MM.1S (cell line): ENCODE measurements around the gene SNX8.

Experiments used
- EZH2 ChIP-seq: fragments of 300-600 bp; sonication (generic); optimal IDR thresholded peaks from 2 replicates; pipeline ENCODE3; 2017; ENCODE audit warnings: low read depth, mild to moderate bottlenecking, antibody characterized with exemption, low read length, mixed read lengths
- EZH2phosphoT487 ChIP-seq: fragments of 300-600 bp; sonication (generic); IDR thresholded peaks from 2 replicates; pipeline ENCODE4 v1.6.1; 2018; ENCODE audit warnings: antibody characterized with exemption, low read length
- TF ChIP-seq, protein P1 (sequence below): fragments of 300-600 bp; sonication (generic); IDR thresholded peaks from 2 replicates; pipeline ENCODE4 v1.5.1; 2016; ENCODE audit warnings: antibody characterized with exemption, low read length, mixed read lengths

DNA sequence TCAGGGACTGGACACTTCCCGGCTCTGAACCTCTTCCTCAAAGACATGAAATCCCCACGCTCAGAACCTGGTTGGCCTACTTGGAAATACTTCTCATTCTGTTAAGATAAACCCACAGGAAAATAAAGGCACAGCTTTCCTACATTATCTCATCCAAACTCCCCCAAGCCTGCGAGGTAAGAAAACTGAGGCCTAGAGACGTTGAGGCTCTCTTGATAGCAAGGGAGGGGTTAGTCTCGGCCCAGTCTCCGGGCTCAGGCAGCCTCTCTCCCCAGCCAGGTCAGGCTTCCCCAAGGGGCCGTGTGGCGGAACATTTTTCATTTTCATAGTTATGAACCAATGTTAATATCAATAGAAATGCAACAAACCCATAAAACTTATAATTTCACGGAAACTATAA, 35.8 kb upstream of the SNX8 start:
- TF ChIP-seq, protein P1, sequence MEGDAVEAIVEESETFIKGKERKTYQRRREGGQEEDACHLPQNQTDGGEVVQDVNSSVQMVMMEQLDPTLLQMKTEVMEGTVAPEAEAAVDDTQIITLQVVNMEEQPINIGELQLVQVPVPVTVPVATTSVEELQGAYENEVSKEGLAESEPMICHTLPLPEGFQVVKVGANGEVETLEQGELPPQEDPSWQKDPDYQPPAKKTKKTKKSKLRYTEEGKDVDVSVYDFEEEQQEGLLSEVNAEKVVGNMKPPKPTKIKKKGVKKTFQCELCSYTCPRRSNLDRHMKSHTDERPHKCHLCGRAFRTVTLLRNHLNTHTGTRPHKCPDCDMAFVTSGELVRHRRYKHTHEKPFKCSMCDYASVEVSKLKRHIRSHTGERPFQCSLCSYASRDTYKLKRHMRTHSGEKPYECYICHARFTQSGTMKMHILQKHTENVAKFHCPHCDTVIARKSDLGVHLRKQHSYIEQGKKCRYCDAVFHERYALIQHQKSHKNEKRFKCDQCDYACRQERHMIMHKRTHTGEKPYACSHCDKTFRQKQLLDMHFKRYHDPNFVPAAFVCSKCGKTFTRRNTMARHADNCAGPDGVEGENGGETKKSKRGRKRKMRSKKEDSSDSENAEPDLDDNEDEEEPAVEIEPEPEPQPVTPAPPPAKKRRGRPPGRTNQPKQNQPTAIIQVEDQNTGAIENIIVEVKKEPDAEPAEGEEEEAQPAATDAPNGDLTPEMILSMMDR = no peak
- no peak for TF ChIP-seq EZH2
- TF ChIP-seq EZH2phosphoT487 = no peak
